Measurements from ENCODE around the gene MICA.
"Not testable (repeated sequence)": the region's sequence is repeated elsewhere in the genome, so short reads cannot be mapped to it uniquely, and the experiment has no call there.

The MICA gene

DNA sequence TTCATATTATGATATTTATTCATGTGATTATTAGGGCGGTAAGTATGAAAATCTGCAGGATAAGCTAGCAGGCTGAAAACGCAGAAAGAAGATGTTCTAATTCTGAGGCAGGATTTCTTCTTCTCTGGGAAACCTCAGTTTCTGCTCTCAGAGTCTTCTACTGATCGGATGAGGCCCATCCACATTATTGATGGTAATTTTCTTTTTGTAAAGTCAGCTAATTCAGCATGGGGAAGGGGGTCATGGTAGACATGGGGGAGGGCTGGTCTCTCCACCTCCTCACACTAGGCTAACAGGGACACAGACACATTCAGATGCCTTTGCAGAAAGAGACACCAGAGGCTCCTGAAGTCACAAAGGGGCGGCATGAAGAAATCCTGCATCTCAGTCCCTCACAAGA is 21.7 kb upstream of the MICA start:
- TF ChIP-seq, protein P1, sequence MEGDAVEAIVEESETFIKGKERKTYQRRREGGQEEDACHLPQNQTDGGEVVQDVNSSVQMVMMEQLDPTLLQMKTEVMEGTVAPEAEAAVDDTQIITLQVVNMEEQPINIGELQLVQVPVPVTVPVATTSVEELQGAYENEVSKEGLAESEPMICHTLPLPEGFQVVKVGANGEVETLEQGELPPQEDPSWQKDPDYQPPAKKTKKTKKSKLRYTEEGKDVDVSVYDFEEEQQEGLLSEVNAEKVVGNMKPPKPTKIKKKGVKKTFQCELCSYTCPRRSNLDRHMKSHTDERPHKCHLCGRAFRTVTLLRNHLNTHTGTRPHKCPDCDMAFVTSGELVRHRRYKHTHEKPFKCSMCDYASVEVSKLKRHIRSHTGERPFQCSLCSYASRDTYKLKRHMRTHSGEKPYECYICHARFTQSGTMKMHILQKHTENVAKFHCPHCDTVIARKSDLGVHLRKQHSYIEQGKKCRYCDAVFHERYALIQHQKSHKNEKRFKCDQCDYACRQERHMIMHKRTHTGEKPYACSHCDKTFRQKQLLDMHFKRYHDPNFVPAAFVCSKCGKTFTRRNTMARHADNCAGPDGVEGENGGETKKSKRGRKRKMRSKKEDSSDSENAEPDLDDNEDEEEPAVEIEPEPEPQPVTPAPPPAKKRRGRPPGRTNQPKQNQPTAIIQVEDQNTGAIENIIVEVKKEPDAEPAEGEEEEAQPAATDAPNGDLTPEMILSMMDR (IDR thresholded peaks at IDR 0.05) = no peak
- no peak overlapping the region for H2AFZ ChIP-seq
- H3K27me3 ChIP-seq (ENCODE audit: control insufficient read depth, insufficient read depth, low read length) = no peaks in the 10 kb centered on the region
- no peaks in the 10 kb centered on the region for H3K4me1 ChIP-seq
- H3K4me3 ChIP-seq (ENCODE audit: low read depth, low read length) = no peak overlapping the region
- no peaks in the 10 kb centered on the region for H3K79me2 ChIP-seq
- no peak overlapping the region for H3K9ac ChIP-seq
- no peaks in the 10 kb centered on the region for H3K9me3 ChIP-seq (ENCODE audit: control insufficient read depth, low read length)
- H3K4me2 ChIP-seq (ENCODE audit: low read length) = no peak overlapping the region
- H3K27ac ChIP-seq = no peak overlapping the region
- H3K36me3 ChIP-seq (ENCODE audit: control insufficient read depth, insufficient read depth, low read length) = no peaks in the 10 kb centered on the region

GRCh38 chr6:31383149-31383548 is 20.2 kb upstream of the MICA start:
- H3K27ac ChIP-seq = no peak overlapping the region
- H3K27me3 ChIP-seq (ENCODE audit: control insufficient read depth, insufficient read depth, low read length) = no peaks in the 10 kb centered on the region
- H3K9ac ChIP-seq = no peak overlapping the region
- no peaks in the 10 kb centered on the region for H3K79me2 ChIP-seq
- TF ChIP-seq, protein P1 (IDR thresholded peaks at IDR 0.05) = no peak
- H3K4me2 ChIP-seq (ENCODE audit: low read length) = no peak overlapping the region
- H3K4me3 ChIP-seq (ENCODE audit: low read depth, low read length) = no peak overlapping the region
- H3K9me3 ChIP-seq (ENCODE audit: control insufficient read depth, low read length) = no peaks in the 10 kb centered on the region
- no peaks in the 10 kb centered on the region for H3K36me3 ChIP-seq (ENCODE audit: control insufficient read depth, insufficient read depth, low read length)
- H2AFZ ChIP-seq = no peak overlapping the region
- no peaks in the 10 kb centered on the region for H3K4me1 ChIP-seq

- no peak overlapping the region for H3K9ac ChIP-seq
- H3K4me2 ChIP-seq (ENCODE audit: low read length) = no peak overlapping the region
- no peaks in the 10 kb centered on the region for H3K36me3 ChIP-seq (ENCODE audit: control insufficient read depth, insufficient read depth, low read length)
- H3K4me3 ChIP-seq (ENCODE audit: low read depth, low read length) = no peak overlapping the region
- TF ChIP-seq, protein P1 (IDR thresholded peaks at IDR 0.05) = no peak
- H3K79me2 ChIP-seq = no peaks in the 10 kb centered on the region
- no peaks in the 10 kb centered on the region for H3K9me3 ChIP-seq (ENCODE audit: control insufficient read depth, low read length)
- H2AFZ ChIP-seq = no peak overlapping the region
- H3K27ac ChIP-seq = no peak overlapping the region
- H3K4me1 ChIP-seq = no peaks in the 10 kb centered on the region
- H3K27me3 ChIP-seq (ENCODE audit: control insufficient read depth, insufficient read depth, low read length) = no peaks in the 10 kb centered on the region
These were observed 18.4 kb upstream of the MICA start for GRCh38 chr6:31385041-31385440.

- Histone ChIP-seq H3K9ac (no peak overlapping the region), H3K27ac (no peak overlapping the region), H3K9me3 (ENCODE audit: control insufficient read depth, low read length) (no peaks in the 10 kb centered on the region), H3K4me2 (ENCODE audit: low read length) (no peak overlapping the region), H3K79me2 (no peaks in the 10 kb centered on the region), H3K4me3 (ENCODE audit: low read depth, low read length) (no peak overlapping the region), H2AFZ (no peak overlapping the region), H3K36me3 (ENCODE audit: control insufficient read depth, insufficient read depth, low read length) (no peaks in the 10 kb centered on the region), H3K4me1 (no peaks in the 10 kb centered on the region), H3K27me3 (ENCODE audit: control insufficient read depth, insufficient read depth, low read length) (no peaks in the 10 kb centered on the region)
- TF ChIP-seq, protein P1 (IDR thresholded peaks at IDR 0.05) = no peak
These were observed 17.3 kb upstream of the MICA start for GRCh38 chr6:31386099-31386498.

DNA sequence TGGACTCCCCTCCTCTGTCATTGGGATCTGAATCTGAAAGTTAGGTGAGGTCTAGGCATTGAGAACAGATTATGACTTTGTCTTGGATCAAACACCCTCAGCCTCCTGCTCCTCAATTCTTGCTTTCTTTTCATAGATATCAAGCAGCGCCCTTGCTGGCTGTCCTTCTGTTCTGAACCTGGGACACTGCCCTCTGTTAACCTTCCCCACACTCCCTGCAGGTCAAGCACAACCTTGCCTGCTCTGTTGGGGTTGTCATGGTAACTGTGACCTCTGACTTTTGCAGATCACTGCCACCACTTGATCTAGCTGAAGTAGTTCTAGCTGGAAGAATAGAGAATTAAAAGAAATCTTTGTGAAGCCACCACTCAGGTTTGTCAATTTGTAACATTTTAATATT is 16.4 kb upstream of the MICA start:
- H3K9ac ChIP-seq = no peak overlapping the region
- TF ChIP-seq, protein P1 (IDR thresholded peaks at IDR 0.05) = no peak

DNA sequence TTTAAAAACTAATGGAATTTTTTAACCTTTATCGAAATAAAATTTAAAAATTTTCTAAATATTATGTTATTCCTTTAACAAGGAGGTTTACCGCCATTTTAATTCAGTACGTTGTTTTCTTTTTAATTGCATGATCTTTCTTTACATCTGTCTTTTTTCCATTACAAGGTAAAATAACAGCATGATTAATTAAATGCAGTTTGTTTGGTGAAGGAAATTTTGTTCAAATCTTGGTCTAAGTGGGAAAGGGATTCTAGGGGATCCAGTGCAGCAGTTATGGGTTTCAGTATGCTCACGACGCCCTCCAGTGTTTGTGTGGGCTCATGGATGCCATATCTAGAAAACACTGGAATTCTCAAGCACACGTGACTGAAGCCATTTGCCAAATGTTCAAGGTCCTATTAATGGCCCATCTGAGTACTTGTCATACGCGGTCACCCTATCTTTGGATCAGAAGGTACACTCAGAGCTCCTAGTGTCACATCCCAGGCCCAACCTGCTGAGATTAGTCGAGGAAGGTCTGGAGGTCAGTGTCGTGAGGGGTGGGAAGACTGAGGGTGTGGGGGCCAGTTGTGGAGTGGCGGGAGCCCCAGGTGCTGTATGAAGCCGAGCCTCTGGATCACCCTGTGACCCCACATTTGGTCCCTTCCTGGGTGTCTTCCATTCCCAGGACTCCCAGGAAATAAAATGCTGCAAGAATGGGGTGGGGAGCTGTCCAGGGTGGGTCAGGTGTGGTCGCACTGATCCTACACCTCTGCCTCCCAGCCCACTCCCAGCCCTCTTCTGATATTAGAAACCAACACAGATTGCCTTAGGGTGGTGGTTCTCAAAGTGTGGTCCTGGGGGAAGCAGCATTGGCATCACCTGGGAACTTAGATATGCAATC is 14.2 kb upstream of the MICA start:
- H3K27ac ChIP-seq; H3K27me3 ChIP-seq (ENCODE audit: control insufficient read depth, insufficient read depth, low read length); H3K4me2 ChIP-seq (ENCODE audit: low read length); H3K9me3 ChIP-seq (ENCODE audit: control insufficient read depth, low read length); H3K9ac ChIP-seq; H2AFZ ChIP-seq; H3K4me3 ChIP-seq (ENCODE audit: low read depth, low read length); H3K36me3 ChIP-seq (ENCODE audit: control insufficient read depth, insufficient read depth, low read length); H3K79me2 ChIP-seq; H3K4me1 ChIP-seq: not testable (repeated sequence)

More for the DNA sequence above, 16.4 kb upstream of the MICA start:
- Histone ChIP-seq H3K27me3 (ENCODE audit: control insufficient read depth, insufficient read depth, low read length) (no peaks in the 10 kb centered on the region), H3K36me3 (ENCODE audit: control insufficient read depth, insufficient read depth, low read length) (no peaks in the 10 kb centered on the region), H3K4me1 (no peaks in the 10 kb centered on the region), H3K79me2 (no peaks in the 10 kb centered on the region), H3K9me3 (ENCODE audit: control insufficient read depth, low read length) (no peaks in the 10 kb centered on the region), H3K27ac (no peak overlapping the region), H3K4me2 (ENCODE audit: low read length) (no peak overlapping the region), H3K4me3 (ENCODE audit: low read depth, low read length) (no peak overlapping the region), H2AFZ (peak overlapping the region; percentile 2)

- not testable (repeated sequence) for H3K9me3 ChIP-seq (ENCODE audit: control insufficient read depth, low read length); H2AFZ ChIP-seq; H3K4me2 ChIP-seq (ENCODE audit: low read length); H3K27ac ChIP-seq; H3K9ac ChIP-seq; H3K79me2 ChIP-seq; H3K4me3 ChIP-seq (ENCODE audit: low read depth, low read length); H3K4me1 ChIP-seq; H3K27me3 ChIP-seq (ENCODE audit: control insufficient read depth, insufficient read depth, low read length); H3K36me3 ChIP-seq (ENCODE audit: control insufficient read depth, insufficient read depth, low read length)
These were observed 13.6 kb upstream of the MICA start for GRCh38 chr6:31389802-31390132.
